ENCODE measurements around the gene F13A1.

Gene F13A1

GRCh38 chr6:6246544-6246943 lies 73.9 kb downstream of the F13A1 start:
- in situ Hi-C loops (cut with MboI; ENCODE audit: low sequenced_read_pairs), result no loop called here

GRCh38 chr6:6244624-6245023 lies 75.8 kb downstream of the F13A1 start:
- in situ Hi-C loops (cut with MboI; ENCODE audit: low sequenced_read_pairs), result no loop called here

- in situ Hi-C loops (cut with MboI; ENCODE audit: low sequenced_read_pairs), result no loop called here
These were observed 76.6 kb downstream of the F13A1 start for GRCh38 chr6:6243846-6244245.

- in situ Hi-C loops (cut with MboI; ENCODE audit: low sequenced_read_pairs), result no loop called here
These were observed 80.6 kb downstream of the F13A1 start for GRCh38 chr6:6239598-6240581.

- in situ Hi-C loops (cut with MboI; ENCODE audit: low sequenced_read_pairs), result no loop called here
These were observed 83.6 kb downstream of the F13A1 start for GRCh38 chr6:6236730-6237469.

- in situ Hi-C loops (cut with MboI; ENCODE audit: low sequenced_read_pairs), result no loop called here
These were observed 84.7 kb downstream of the F13A1 start for GRCh38 chr6:6235786-6236185.

- in situ Hi-C loops (cut with MboI; ENCODE audit: low sequenced_read_pairs), result no loop called here
These were observed 85.5 kb downstream of the F13A1 start for GRCh38 chr6:6234963-6235362.

- in situ Hi-C loops (cut with MboI; ENCODE audit: low sequenced_read_pairs), result no loop called here
These were observed 90.2 kb downstream of the F13A1 start for GRCh38 chr6:6230286-6230685.

- in situ Hi-C loops (cut with MboI; ENCODE audit: low sequenced_read_pairs), result no loop called here
These were observed 92.6 kb downstream of the F13A1 start for GRCh38 chr6:6227896-6228295.

GRCh38 chr6:6225885-6226529 lies 94.5 kb downstream of the F13A1 start:
- in situ Hi-C loops (cut with MboI; ENCODE audit: low sequenced_read_pairs), result no loop called here

GRCh38 chr6:6224933-6225486 lies 95.5 kb downstream of the F13A1 start:
- in situ Hi-C loops (cut with MboI; ENCODE audit: low sequenced_read_pairs), result no loop called here

GRCh38 chr6:6221787-6222535 lies 98.5 kb downstream of the F13A1 start:
- in situ Hi-C loops (cut with MboI; ENCODE audit: low sequenced_read_pairs), result no loop called here

- in situ Hi-C loops (cut with MboI; ENCODE audit: low sequenced_read_pairs), result no loop called here
These were observed 99.7 kb downstream of the F13A1 start for GRCh38 chr6:6220718-6221117.

GRCh38 chr6:6219716-6220115 lies 100.7 kb downstream of the F13A1 start:
- in situ Hi-C loops (cut with MboI; ENCODE audit: low sequenced_read_pairs), result no loop called here

GRCh38 chr6:6218759-6219085 lies 101.7 kb downstream of the F13A1 start:
- in situ Hi-C loops (cut with MboI; ENCODE audit: low sequenced_read_pairs), result no loop called here

GRCh38 chr6:6217855-6218758 lies 102.4 kb downstream of the F13A1 start:
- in situ Hi-C loops (cut with MboI; ENCODE audit: low sequenced_read_pairs), result no loop called here

- in situ Hi-C loops (cut with MboI; ENCODE audit: low sequenced_read_pairs), result no loop called here
These were observed 109.5 kb downstream of the F13A1 start for GRCh38 chr6:6210994-6211393.

- in situ Hi-C loops (cut with MboI; ENCODE audit: low sequenced_read_pairs), result no loop called here
These were observed 117.6 kb downstream of the F13A1 start for GRCh38 chr6:6202886-6203285.

GRCh38 chr6:6201200-6201599 lies 119.3 kb downstream of the F13A1 start:
- in situ Hi-C loops (cut with MboI; ENCODE audit: low sequenced_read_pairs), result no loop called here

GRCh38 chr6:6199678-6200077 lies 120.8 kb downstream of the F13A1 start:
- in situ Hi-C loops (cut with MboI; ENCODE audit: low sequenced_read_pairs), result no loop called here
